Right lobe of liver (tissue), 4 donors: ENCODE measurements around the gene SH2B2.

Source experiments
- CTCF ChIP-seq, 4 donors: fragments of 200-600 bp in 3 of 4; fragments of 450-650 bp in 1 of 4; IDR thresholded peaks; one replicate each; pipeline versions ENCODE4 v1.5.1 to v1.8.0; 2016 to 2022; ENCODE audit warnings: antibody characterized with exemption in 4 of 4, mild to moderate bottlenecking in 2 of 4
- POLR2A ChIP-seq: fragments of 450-650 bp; IDR thresholded peaks from one replicate; pipeline ENCODE4 v1.6.1; 2017; ENCODE audit warnings: antibody characterized with exemption, mild to moderate bottlenecking
- donor health status: DM: no; HTN: no; CAD: no.
- donor health status: DM: no; HTN: no; CAD: no.
- donor health status: DM: no; HTN: yes; CAD: no.

- TF ChIP-seq CTCF (IDR thresholded peaks at IDR 0.05) (no peak), POLR2A (no peak)
Measured at GRCh38 chr7:102302025-102302424, 15.4 kb downstream of the SH2B2 start.
